Transverse colon (tissue), 4 donors: ENCODE measurements around the gene CDH22.

Source experiments
- CTCF ChIP-seq, 5 experiments: fragments of 200-600 bp in 3 of 5; fragments of 450-650 bp in 2 of 5; sonication (generic) in 3 of 5; IDR thresholded peaks; 1 replicate in 2 of 5; 2 replicates in 3 of 5; pipeline ENCODE4 v1.5.1; 2016 to 2017; ENCODE audit warnings: antibody characterized with exemption in 5 of 5, inconsistent platforms in 3 of 5, mild to moderate bottlenecking in 2 of 5, moderate library complexity in 1 of 5
- POLR2AphosphoS5 ChIP-seq, 3 donors: sonication (generic); formaldehyde crosslinking; IDR thresholded peaks; one replicate each; pipeline ENCODE4 v1.6.1; 2016; ENCODE audit warnings: antibody characterized with exemption in 3 of 3

GRCh38 chr20:46324960-46325703, 16.8 kb upstream of the CDH22 start:
- TF ChIP-seq CTCF (IDR thresholded peaks at IDR 0.05) (peak in 4 of 5 experiments; percentile 7 to 29 (median 20)), POLR2AphosphoS5 (IDR thresholded peaks at IDR 0.05) (no peak)
